Gastroesophageal sphincter (tissue), 3 donors: ENCODE results near the gene ZER1.

Experiments used
- EP300 ChIP-seq: sonication (generic); formaldehyde crosslinking; IDR thresholded peaks from one replicate; pipeline ENCODE4 v1.6.1; 2017; ENCODE audit warnings: antibody characterized with exemption, mild to moderate bottlenecking
- POLR2AphosphoS5 ChIP-seq: sonication (generic); formaldehyde crosslinking; IDR thresholded peaks from one replicate; pipeline ENCODE4 v1.6.1; 2017; ENCODE audit warnings: antibody characterized with exemption
- TF ChIP-seq, protein P1 (sequence below), 4 experiments: fragments of 200-600 bp in 2 of 4; fragments of 450-650 bp in 2 of 4; sonication (generic) in 1 of 4; IDR thresholded peaks; one replicate each; pipeline ENCODE4 v1.5.1; 2017 to 2019; ENCODE audit warnings: antibody characterized with exemption in 4 of 4, mild to moderate bottlenecking in 2 of 4, moderate library complexity in 2 of 4

DNA sequence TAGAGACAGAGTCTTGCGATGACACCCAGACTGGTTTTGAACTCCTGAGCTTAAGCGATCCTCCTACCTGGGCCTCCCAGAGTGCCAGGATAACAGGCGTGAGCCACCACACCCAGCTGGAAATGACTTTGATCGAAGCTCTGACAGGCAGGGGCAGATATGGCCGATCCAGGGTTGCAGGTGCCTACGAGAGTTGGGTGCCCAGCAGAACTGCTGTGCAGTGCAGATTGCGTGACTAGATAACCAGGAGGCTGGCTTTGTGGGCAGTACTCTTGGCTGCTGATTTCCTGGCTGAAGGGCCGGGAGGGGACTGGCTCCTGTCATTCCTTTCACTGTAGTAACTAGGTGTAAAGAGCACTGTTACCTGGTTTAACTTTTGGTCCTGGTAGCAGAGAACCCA, 27.2 kb upstream of the ZER1 start:
- TF ChIP-seq POLR2AphosphoS5 (no peak), EP300 (no peak)
- TF ChIP-seq, protein P1, sequence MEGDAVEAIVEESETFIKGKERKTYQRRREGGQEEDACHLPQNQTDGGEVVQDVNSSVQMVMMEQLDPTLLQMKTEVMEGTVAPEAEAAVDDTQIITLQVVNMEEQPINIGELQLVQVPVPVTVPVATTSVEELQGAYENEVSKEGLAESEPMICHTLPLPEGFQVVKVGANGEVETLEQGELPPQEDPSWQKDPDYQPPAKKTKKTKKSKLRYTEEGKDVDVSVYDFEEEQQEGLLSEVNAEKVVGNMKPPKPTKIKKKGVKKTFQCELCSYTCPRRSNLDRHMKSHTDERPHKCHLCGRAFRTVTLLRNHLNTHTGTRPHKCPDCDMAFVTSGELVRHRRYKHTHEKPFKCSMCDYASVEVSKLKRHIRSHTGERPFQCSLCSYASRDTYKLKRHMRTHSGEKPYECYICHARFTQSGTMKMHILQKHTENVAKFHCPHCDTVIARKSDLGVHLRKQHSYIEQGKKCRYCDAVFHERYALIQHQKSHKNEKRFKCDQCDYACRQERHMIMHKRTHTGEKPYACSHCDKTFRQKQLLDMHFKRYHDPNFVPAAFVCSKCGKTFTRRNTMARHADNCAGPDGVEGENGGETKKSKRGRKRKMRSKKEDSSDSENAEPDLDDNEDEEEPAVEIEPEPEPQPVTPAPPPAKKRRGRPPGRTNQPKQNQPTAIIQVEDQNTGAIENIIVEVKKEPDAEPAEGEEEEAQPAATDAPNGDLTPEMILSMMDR (IDR thresholded peaks at IDR 0.05): no peak
